ENCODE data around the gene PTPRM. TPM values are rescaled to one million over a fixed set of nuclear protein-coding genes. Genes with fewer than 3 reads are reported as not detected.

The PTPRM gene
- total and polyA plus RNA-seq, 2 experiments from 2014 or later, result 1.6 to 5.3 TPM

- Histone ChIP-seq H4K20me1 (replicated peaks; ENCODE audit: insufficient read depth) (no peaks in the 10 kb centered on the region), H2AFZ (no peak overlapping the region), H3K4me2 (no peak overlapping the region), H3K4me3 (no peak overlapping the region), H3K79me2 (replicated peaks; ENCODE audit: insufficient read depth) (no peaks in the 10 kb centered on the region), H3K27me3 (ENCODE audit: insufficient read depth) (no peaks in the 10 kb centered on the region), H3K4me1 (ENCODE audit: insufficient read depth) (no peaks in the 10 kb centered on the region), H3K27ac (ENCODE audit: low read depth) (no peak overlapping the region), H3K36me3 (ENCODE audit: insufficient read depth) (no peaks in the 10 kb centered on the region), H3F3A (replicated peaks; ENCODE audit: low read depth) (no peaks in the 10 kb centered on the region), H3K9me2 (ENCODE audit: insufficient read depth) (no peaks in the 10 kb centered on the region)
- no peaks in the 10 kb centered on the region; the same call in 2 of the 3 replicates for H3K9me3 Mint-ChIP-seq
- H3K4me1 Mint-ChIP-seq, result peaks cover 6% of the 10 kb centered on the region; the same call in 2 of the 3 replicates
- no peak overlapping the region for H3K27ac Mint-ChIP-seq
- no peaks in the 10 kb centered on the region for H3K36me3 Mint-ChIP-seq (ENCODE audit: low read depth)
- TF ChIP-seq CREB1 (CRISPR knock-in tag; IDR thresholded peaks at IDR 0.05; ENCODE audit: low read depth) (no peak), ZNF114 (CRISPR knock-in tag; IDR thresholded peaks at IDR 0.05) (no peak), ZNF331 (CRISPR knock-in tag; IDR thresholded peaks at IDR 0.05; ENCODE audit: low read depth) (no peak), EZH2 (IDR thresholded peaks at IDR 0.05; ENCODE audit: low read depth, unreplicated experiment) (no peak), ETS1 (IDR thresholded peaks at IDR 0.05) (no peak), ZNF462 (CRISPR knock-in tag; IDR thresholded peaks at IDR 0.05) (no peak), STAT1 (IDR thresholded peaks at IDR 0.05; ENCODE audit: unreplicated experiment) (no peak), EZH2phosphoT487 (IDR thresholded peaks at IDR 0.05; ENCODE audit: unreplicated experiment) (no peak), JUNB (IDR thresholded peaks at IDR 0.05; ENCODE audit: unreplicated experiment) (no peak), NANOG (IDR thresholded peaks at IDR 0.05; ENCODE audit: borderline replicate concordance) (no peak), POLR2AphosphoS5 (IDR thresholded peaks at IDR 0.05; ENCODE audit: low read depth) (no peak)
- TF ChIP-seq, protein P1, sequence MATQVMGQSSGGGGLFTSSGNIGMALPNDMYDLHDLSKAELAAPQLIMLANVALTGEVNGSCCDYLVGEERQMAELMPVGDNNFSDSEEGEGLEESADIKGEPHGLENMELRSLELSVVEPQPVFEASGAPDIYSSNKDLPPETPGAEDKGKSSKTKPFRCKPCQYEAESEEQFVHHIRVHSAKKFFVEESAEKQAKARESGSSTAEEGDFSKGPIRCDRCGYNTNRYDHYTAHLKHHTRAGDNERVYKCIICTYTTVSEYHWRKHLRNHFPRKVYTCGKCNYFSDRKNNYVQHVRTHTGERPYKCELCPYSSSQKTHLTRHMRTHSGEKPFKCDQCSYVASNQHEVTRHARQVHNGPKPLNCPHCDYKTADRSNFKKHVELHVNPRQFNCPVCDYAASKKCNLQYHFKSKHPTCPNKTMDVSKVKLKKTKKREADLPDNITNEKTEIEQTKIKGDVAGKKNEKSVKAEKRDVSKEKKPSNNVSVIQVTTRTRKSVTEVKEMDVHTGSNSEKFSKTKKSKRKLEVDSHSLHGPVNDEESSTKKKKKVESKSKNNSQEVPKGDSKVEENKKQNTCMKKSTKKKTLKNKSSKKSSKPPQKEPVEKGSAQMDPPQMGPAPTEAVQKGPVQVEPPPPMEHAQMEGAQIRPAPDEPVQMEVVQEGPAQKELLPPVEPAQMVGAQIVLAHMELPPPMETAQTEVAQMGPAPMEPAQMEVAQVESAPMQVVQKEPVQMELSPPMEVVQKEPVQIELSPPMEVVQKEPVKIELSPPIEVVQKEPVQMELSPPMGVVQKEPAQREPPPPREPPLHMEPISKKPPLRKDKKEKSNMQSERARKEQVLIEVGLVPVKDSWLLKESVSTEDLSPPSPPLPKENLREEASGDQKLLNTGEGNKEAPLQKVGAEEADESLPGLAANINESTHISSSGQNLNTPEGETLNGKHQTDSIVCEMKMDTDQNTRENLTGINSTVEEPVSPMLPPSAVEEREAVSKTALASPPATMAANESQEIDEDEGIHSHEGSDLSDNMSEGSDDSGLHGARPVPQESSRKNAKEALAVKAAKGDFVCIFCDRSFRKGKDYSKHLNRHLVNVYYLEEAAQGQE (IDR thresholded peaks at IDR 0.05; ENCODE audit: unreplicated experiment), result no peak
- TF ChIP-seq, protein P2, sequence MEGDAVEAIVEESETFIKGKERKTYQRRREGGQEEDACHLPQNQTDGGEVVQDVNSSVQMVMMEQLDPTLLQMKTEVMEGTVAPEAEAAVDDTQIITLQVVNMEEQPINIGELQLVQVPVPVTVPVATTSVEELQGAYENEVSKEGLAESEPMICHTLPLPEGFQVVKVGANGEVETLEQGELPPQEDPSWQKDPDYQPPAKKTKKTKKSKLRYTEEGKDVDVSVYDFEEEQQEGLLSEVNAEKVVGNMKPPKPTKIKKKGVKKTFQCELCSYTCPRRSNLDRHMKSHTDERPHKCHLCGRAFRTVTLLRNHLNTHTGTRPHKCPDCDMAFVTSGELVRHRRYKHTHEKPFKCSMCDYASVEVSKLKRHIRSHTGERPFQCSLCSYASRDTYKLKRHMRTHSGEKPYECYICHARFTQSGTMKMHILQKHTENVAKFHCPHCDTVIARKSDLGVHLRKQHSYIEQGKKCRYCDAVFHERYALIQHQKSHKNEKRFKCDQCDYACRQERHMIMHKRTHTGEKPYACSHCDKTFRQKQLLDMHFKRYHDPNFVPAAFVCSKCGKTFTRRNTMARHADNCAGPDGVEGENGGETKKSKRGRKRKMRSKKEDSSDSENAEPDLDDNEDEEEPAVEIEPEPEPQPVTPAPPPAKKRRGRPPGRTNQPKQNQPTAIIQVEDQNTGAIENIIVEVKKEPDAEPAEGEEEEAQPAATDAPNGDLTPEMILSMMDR (conservative IDR thresholded peaks at IDR 0.05; ENCODE audit: low read depth in 2 of 2), result no peak
- no peak overlapping the region for H3K4me3 Mint-ChIP-seq
- ATAC-seq (no peak), DNase-seq (ENCODE audit: low spot score) (no peak)
- no peaks in the 10 kb centered on the region for H3K27me3 Mint-ChIP-seq (ENCODE audit: insufficient read depth, low read depth, poor library complexity)
These were observed 357.5 kb downstream of the PTPRM start for GRCh38 chr18:7924616-7925015.
